Inferior parietal cortex (tissue), 1 donor: ENCODE data around the gene DNAJC1.
"Not testable (repeated sequence)": the region's sequence is repeated elsewhere in the genome, so short reads cannot be mapped to it uniquely, and the experiment has no call there.

Source experiments
- DNase-seq: peaks from one replicate; pipeline ENCODE4 v3.0.0-alpha.2; 2016; ENCODE audit errors: extremely low spot score

DNAJC1 gene

GRCh38 chr10:21726601-21727225 is 276.8 kb downstream of the DNAJC1 start:
- DNase-seq, result no peak

- DNase-seq, result peak; percentile 96
Observed at GRCh38 chr10:21724687-21725367, 278.7 kb downstream of the DNAJC1 start.

GRCh38 chr10:21724020-21724589 is 279.4 kb downstream of the DNAJC1 start:
- DNase-seq, result no peak

GRCh38 chr10:21722209-21722608 is 281.3 kb downstream of the DNAJC1 start:
- DNase-seq, result no peak

GRCh38 chr10:21721000-21721665 is 282.4 kb downstream of the DNAJC1 start:
- no peak for DNase-seq

GRCh38 chr10:21720090-21720489 is 283.4 kb downstream of the DNAJC1 start:
- no peak for DNase-seq

GRCh38 chr10:21719502-21719901 is 284.0 kb downstream of the DNAJC1 start:
- DNase-seq, result no peak

- DNase-seq, result not testable (repeated sequence)
Observed at GRCh38 chr10:21717437-21718054, 286.0 kb downstream of the DNAJC1 start.

- DNase-seq, result no peak
Observed at GRCh38 chr10:21715531-21716195, 287.9 kb downstream of the DNAJC1 start.

GRCh38 chr10:21712975-21713374 is 290.6 kb downstream of the DNAJC1 start:
- no peak for DNase-seq

- no peak for DNase-seq
Observed at GRCh38 chr10:21707498-21707897, 296.0 kb downstream of the DNAJC1 start.
